ENCODE measurements around the gene FAM162B. TPM values are rescaled to one million over a fixed set of nuclear protein-coding genes. Genes with fewer than 3 reads are reported as not detected.

FAM162B gene
- total RNA-seq (not detected), polyA plus RNA-seq (not detected)

DNA sequence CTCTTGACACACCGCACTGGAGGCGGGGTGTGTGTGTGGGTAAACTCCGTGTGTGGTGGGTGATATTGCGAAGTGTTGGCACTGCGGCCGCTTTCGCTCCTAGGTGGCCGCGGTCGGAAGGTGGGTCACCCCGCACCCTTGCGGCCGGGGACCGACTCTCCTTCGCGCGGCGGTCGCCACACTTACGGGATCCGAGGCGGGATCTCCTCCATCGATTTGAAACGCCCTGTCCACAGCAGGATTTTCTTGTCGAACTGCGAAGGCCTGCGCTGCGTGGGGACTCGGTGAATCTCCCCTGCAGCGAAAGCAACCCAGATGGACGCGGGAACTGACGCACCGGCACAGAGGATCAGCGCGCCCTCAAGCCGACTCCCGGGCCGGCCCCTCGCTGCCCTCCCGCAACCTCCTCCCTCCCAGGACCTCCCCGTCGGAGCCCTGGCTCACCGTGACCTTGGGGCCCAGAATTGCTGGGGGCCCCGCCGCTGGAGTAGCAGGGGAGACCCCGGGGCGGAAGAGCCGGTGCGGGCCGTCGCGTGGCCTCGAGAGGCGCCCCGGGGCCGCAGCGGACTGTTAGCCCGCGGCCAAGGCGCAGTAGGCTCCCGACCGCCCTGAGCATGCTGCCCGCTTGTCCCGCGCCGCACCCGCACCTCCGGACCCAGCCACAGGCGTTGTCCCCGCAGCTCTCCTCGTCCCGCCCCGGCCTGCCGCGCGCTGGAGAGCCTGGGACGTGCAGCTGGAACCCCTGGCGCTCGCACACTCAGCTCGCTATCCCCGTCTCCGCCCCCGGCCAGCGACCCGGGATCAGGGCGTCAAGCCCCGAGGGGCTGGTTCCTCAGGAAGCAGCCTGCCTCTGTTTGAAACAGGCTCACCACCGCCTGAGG is at the start of gene FAM162B:
Gene FAM162B, minus strand, starts transcription at position 759 of the 881 bp plus-strand sequence. Its CDS starts 143 bp downstream, at position 616.
- no peaks in the 10 kb centered on the region for H3K36me3 ChIP-seq (ENCODE audit: insufficient read depth, low read length)
- intact Hi-C loops (cut with micrococcal nuclease) = no loop called here
- Mint-ChIP-seq H3K4me1 (peaks cover 9 to 16% (median 11%) of the 10 kb centered on the region in 4 donors), H3K4me3 (peak within 1 kb of the TSS; percentile 60 to 82 (median 69)), H3K27me3 (peaks cover 34 to 40% of the 10 kb centered on the region in 2 donors), H3K36me3 (no peaks in the 10 kb centered on the region), H3K9me3 (no peaks in the 10 kb centered on the region), H3K27ac (no peak within 1 kb of the TSS)
- no peak within 1 kb of the TSS for H3K4me3 ChIP-seq (ENCODE audit: low read length in 2 of 2)
- ChIA-PET POLR2A (ENCODE audit: partially characterized antibody) (no interaction called here), CTCF (ENCODE audit: partially characterized antibody) (no interaction called here)
- H3K4me1 ChIP-seq (ENCODE audit: insufficient read depth, low read length) = no peaks in the 10 kb centered on the region
- DNase-seq = no peak
- H3K9me3 ChIP-seq (ENCODE audit: control insufficient read depth in 1 of 2, low read length in 2 of 2) = no peaks in the 10 kb centered on the region
- peaks cover 4% of the 10 kb centered on the region for H3K27me3 ChIP-seq (ENCODE audit: insufficient read depth, low read length)
- H3K27ac ChIP-seq (ENCODE audit: low read depth, low read length) = no peak within 1 kb of the TSS

DNA sequence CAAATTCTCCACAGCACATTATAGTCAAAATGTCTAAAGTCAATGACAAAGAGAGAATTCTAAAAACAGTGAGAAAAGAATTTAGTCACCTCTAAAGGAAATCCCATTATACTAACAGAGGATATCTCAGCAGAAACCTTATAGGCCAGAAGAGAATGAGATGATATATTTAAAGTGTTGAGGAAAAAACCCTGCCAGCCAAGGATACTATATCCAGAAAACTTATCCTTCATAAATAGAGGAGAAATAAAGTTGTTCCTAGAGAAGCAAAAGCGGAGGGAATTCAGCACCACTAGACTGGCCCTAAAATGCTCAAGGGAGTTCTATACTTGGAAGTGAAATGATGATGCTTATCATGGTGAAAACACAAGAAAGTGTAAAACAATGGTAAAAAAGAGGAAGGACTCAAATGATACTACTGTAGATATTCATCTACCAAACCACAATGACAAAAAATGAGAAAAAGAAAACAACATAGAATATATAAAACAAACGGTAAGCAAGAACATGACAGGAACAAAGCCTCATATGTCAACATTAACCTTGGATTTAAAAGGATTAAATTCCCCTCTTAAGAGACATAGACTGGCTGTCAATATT is 46.6 kb upstream of the FAM162B start:
- no peak for DNase-seq
- H3K27ac ChIP-seq (ENCODE audit: low read depth, low read length) = no peak overlapping the region
- no peaks in the 10 kb centered on the region for H3K4me1 Mint-ChIP-seq
- no peaks in the 10 kb centered on the region for H3K4me1 ChIP-seq (ENCODE audit: insufficient read depth, low read length)
- POLR2A ChIA-PET (ENCODE audit: partially characterized antibody) = no interaction called here
- no peak overlapping the region for H3K4me3 Mint-ChIP-seq
- CTCF ChIA-PET (ENCODE audit: partially characterized antibody) = no interaction called here
- H3K27ac Mint-ChIP-seq = peak overlapping the region in 1 of 7 donors; percentile 47
- intact Hi-C loops (cut with micrococcal nuclease) = no loop called here
- no peaks in the 10 kb centered on the region for H3K27me3 ChIP-seq (ENCODE audit: insufficient read depth, low read length)
- H3K36me3 ChIP-seq (ENCODE audit: insufficient read depth, low read length) = no peaks in the 10 kb centered on the region
- H3K9me3 ChIP-seq (ENCODE audit: control insufficient read depth in 1 of 2, low read length in 2 of 2) = no peaks in the 10 kb centered on the region
- no peak overlapping the region for H3K4me3 ChIP-seq (ENCODE audit: low read length in 2 of 2)
- H3K36me3 Mint-ChIP-seq = no peaks in the 10 kb centered on the region
- peaks cover 5 to 36% (median 28%) of the 10 kb centered on the region in 8 donors for H3K9me3 Mint-ChIP-seq
- peaks cover 0 to 12% of the 10 kb centered on the region in 2 donors for H3K27me3 Mint-ChIP-seq

DNA sequence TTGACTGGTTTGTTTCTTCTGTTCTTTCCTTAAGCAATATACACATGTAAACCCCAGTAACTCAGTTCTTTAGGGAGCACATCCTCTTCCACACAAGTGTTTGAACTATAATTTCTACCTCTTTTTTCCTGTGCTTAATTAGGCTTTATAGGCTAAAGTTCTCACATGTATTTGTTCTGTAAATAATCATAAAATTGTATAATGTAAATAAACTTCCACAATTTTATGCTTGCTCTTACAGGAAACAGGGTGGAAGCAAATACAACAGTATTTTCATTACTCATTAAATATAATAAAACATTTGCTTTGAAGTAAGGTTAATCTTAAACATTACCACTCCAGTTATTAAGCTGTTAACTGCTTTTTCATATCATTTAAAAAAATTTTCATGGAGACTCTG is 36.5 kb upstream of the FAM162B start:
- Mint-ChIP-seq H3K27me3 (peaks cover 11% of the 10 kb centered on the region in 2 donors), H3K36me3 (no peaks in the 10 kb centered on the region), H3K4me1 (no peaks in the 10 kb centered on the region), H3K9me3 (peaks cover 0 to 1% (median 0%) of the 10 kb centered on the region in 8 donors), H3K27ac (no peak overlapping the region), H3K4me3 (no peak overlapping the region)
- Histone ChIP-seq H3K9me3 (ENCODE audit: control insufficient read depth in 1 of 2, low read length in 2 of 2) (no peaks in the 10 kb centered on the region), H3K27ac (ENCODE audit: low read depth, low read length) (no peak overlapping the region), H3K27me3 (ENCODE audit: insufficient read depth, low read length) (no peaks in the 10 kb centered on the region), H3K4me3 (ENCODE audit: low read length in 2 of 2) (no peak overlapping the region), H3K4me1 (ENCODE audit: insufficient read depth, low read length) (no peaks in the 10 kb centered on the region), H3K36me3 (ENCODE audit: insufficient read depth, low read length) (no peaks in the 10 kb centered on the region)
- no peak for DNase-seq
- ChIA-PET CTCF (ENCODE audit: partially characterized antibody) (no interaction called here), POLR2A (ENCODE audit: partially characterized antibody) (no interaction called here)
- intact Hi-C loops (cut with micrococcal nuclease) = no loop called here

DNA sequence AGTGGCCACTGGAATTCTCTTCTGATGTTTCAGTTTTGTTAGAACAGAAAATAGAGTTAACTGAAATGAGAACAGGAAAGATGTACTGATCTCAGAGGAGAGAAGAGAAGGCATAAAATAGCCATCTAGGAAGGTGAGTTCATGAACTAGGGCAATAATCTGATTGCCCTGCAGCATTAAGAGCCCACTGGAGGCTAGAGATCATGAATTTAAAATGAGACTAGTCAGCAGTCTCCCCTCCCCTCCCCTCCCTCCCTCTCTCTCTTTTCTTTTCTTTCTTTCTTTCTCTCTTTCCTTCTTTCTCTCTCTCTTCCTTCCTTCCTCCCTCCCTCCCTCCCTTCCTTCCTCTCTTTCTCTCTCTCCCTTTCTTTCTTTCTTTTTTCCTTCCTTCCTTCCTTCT is 34.4 kb upstream of the FAM162B start:
- H3K4me3 Mint-ChIP-seq = no peak overlapping the region
- Histone ChIP-seq H3K27me3 (ENCODE audit: insufficient read depth, low read length) (no peaks in the 10 kb centered on the region), H3K9me3 (ENCODE audit: control insufficient read depth in 1 of 2, low read length in 2 of 2) (no peaks in the 10 kb centered on the region), H3K27ac (ENCODE audit: low read depth, low read length) (no peak overlapping the region), H3K36me3 (ENCODE audit: insufficient read depth, low read length) (no peaks in the 10 kb centered on the region), H3K4me1 (ENCODE audit: insufficient read depth, low read length) (no peaks in the 10 kb centered on the region), H3K4me3 (ENCODE audit: low read length in 2 of 2) (no peak overlapping the region)
- CTCF ChIA-PET (ENCODE audit: partially characterized antibody) = no interaction called here
- H3K9me3 Mint-ChIP-seq = no peaks in the 10 kb centered on the region
- POLR2A ChIA-PET (ENCODE audit: partially characterized antibody) = no interaction called here
- H3K27ac Mint-ChIP-seq = no peak overlapping the region
- H3K4me1 Mint-ChIP-seq = no peaks in the 10 kb centered on the region
- intact Hi-C loops (cut with micrococcal nuclease) = no loop called here
- H3K27me3 Mint-ChIP-seq = peaks cover 9 to 11% of the 10 kb centered on the region in 2 donors
- DNase-seq = no peak
- H3K36me3 Mint-ChIP-seq = no peaks in the 10 kb centered on the region

DNA sequence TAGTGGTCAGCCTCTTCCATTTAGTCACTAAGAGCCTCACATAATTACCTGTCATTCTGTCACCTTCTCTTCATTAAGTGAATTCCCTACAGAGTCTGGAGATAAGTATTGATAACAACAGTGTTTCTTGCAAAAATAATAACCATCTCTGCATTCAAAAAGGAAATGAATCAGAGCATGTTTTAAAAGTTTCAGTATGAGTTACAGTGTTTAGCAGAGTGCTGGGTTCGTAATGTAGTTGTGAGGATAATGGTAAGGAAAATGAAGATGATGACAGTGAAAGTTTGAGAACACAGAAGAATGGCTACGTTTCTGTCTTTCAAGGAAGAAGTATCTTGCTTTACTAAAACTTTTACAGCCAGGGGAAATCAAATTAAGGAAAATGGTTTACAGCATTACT is 32.1 kb upstream of the FAM162B start:
- Histone ChIP-seq H3K27ac (ENCODE audit: low read depth, low read length) (no peak overlapping the region), H3K4me1 (ENCODE audit: insufficient read depth, low read length) (no peaks in the 10 kb centered on the region), H3K27me3 (ENCODE audit: insufficient read depth, low read length) (no peaks in the 10 kb centered on the region), H3K4me3 (ENCODE audit: low read length in 2 of 2) (no peak overlapping the region), H3K36me3 (ENCODE audit: insufficient read depth, low read length) (no peaks in the 10 kb centered on the region), H3K9me3 (ENCODE audit: control insufficient read depth in 1 of 2, low read length in 2 of 2) (no peaks in the 10 kb centered on the region)
- intact Hi-C loops (cut with micrococcal nuclease) = no loop called here
- Mint-ChIP-seq H3K27ac (no peak overlapping the region), H3K9me3 (no peaks in the 10 kb centered on the region), H3K4me1 (no peaks in the 10 kb centered on the region), H3K27me3 (peaks cover 9 to 11% of the 10 kb centered on the region in 2 donors), H3K4me3 (no peak overlapping the region), H3K36me3 (no peaks in the 10 kb centered on the region)
- DNase-seq = no peak
- ChIA-PET POLR2A (ENCODE audit: partially characterized antibody) (no interaction called here), CTCF (ENCODE audit: partially characterized antibody) (no interaction called here)

DNA sequence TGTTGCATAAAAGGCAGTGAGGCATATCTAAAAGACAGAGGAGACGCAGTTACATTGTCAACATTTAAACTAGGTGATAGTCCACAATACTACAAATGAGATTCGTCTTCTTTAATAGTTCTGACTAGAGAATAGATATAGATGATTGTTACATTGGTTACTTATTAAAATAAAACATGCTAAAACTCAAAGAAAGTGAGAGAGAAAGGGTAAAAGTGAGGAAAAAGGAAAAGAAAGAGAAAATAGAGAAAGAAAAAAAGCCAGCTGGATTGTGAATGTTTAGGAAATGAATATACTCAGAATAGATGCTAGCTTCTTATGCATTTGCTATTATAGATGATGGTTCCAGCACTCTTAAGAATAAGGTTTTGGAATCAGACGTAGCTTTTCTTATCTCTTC is 27.7 kb upstream of the FAM162B start:
- intact Hi-C loops (cut with micrococcal nuclease) = no loop called here
- ChIA-PET POLR2A (ENCODE audit: partially characterized antibody) (no interaction called here), CTCF (ENCODE audit: partially characterized antibody) (no interaction called here)
- H3K4me3 Mint-ChIP-seq = no peak overlapping the region
- H3K4me3 ChIP-seq (ENCODE audit: low read length in 2 of 2) = no peak overlapping the region
- H3K9me3 ChIP-seq (ENCODE audit: control insufficient read depth in 1 of 2, low read length in 2 of 2) = no peaks in the 10 kb centered on the region
- H3K9me3 Mint-ChIP-seq = no peaks in the 10 kb centered on the region
- H3K36me3 ChIP-seq (ENCODE audit: insufficient read depth, low read length) = no peaks in the 10 kb centered on the region
- H3K36me3 Mint-ChIP-seq = no peaks in the 10 kb centered on the region
- peaks cover 8% of the 10 kb centered on the region in 2 donors for H3K27me3 Mint-ChIP-seq
- no peak overlapping the region for H3K27ac Mint-ChIP-seq
- no peaks in the 10 kb centered on the region for H3K4me1 ChIP-seq (ENCODE audit: insufficient read depth, low read length)
- no peak for DNase-seq
- H3K4me1 Mint-ChIP-seq = no peaks in the 10 kb centered on the region
- H3K27ac ChIP-seq (ENCODE audit: low read depth, low read length) = no peak overlapping the region
- H3K27me3 ChIP-seq (ENCODE audit: insufficient read depth, low read length) = no peaks in the 10 kb centered on the region

DNA sequence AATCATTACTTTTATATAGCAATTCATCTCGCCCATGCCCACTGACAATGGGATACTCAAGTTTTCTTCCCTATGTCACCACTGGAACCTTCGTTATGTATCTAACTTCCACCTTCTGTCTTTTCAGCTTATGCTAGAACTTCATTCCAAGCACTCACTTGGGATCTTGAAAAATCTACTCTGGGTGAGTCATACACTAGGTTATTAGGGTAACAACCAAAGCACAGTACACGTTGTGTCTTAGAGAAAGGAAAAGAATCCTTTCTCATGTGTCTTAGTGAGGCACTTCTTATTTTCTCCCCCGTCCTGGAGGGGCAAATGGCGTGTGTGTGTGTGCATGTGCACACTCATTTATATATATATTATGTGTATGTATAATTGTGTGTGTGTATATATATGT is 18.3 kb upstream of the FAM162B start:
- Histone ChIP-seq H3K4me3 (ENCODE audit: low read length in 2 of 2) (no peak overlapping the region), H3K9me3 (ENCODE audit: control insufficient read depth in 1 of 2, low read length in 2 of 2) (no peaks in the 10 kb centered on the region), H3K36me3 (ENCODE audit: insufficient read depth, low read length) (no peaks in the 10 kb centered on the region), H3K4me1 (ENCODE audit: insufficient read depth, low read length) (no peaks in the 10 kb centered on the region), H3K27me3 (ENCODE audit: insufficient read depth, low read length) (no peaks in the 10 kb centered on the region), H3K27ac (ENCODE audit: low read depth, low read length) (no peak overlapping the region)
- DNase-seq = no peak
- intact Hi-C loops (cut with micrococcal nuclease) = no loop called here
- POLR2A ChIA-PET (ENCODE audit: partially characterized antibody) = no interaction called here
- H3K4me3 Mint-ChIP-seq = no peak overlapping the region
- H3K27ac Mint-ChIP-seq = no peak overlapping the region
- peaks cover 0 to 4% (median 0%) of the 10 kb centered on the region in 8 donors for H3K9me3 Mint-ChIP-seq
- no peaks in the 10 kb centered on the region for H3K4me1 Mint-ChIP-seq
- H3K27me3 Mint-ChIP-seq = peaks cover 8 to 19% of the 10 kb centered on the region in 2 donors
- H3K36me3 Mint-ChIP-seq = no peaks in the 10 kb centered on the region
- CTCF ChIA-PET (ENCODE audit: partially characterized antibody) = no interaction called here

Measured in CD4-positive, alpha-beta memory T cell (primary cell).